Stimulated activated effector memory CD8-positive, alpha-beta T cell treated with anti-CD3 and anti-CD28 coated beads, Interleukin-12 subunit alpha, Interleukin-12 subunit beta, amount 100 ng/mL, for 72 hours (primary cell): ENCODE data around the gene ZSWIM9.
"Not testable (repeated sequence)": the region's sequence is repeated elsewhere in the genome, so short reads cannot be mapped to it uniquely, and the experiment has no call there.

Experiments
- ATAC-seq: fragments of 150-1000 bp; cut with Tn5 transposase; 2 replicates; pipeline ENCODE4 v1.10.0; 2021
- DNase-seq, 2 donors: peaks; one replicate each; pipeline ENCODE4 v3.0.0; 2021 to 2022; ENCODE audit warnings: low spot score in 2 of 2
- H3K27ac Mint-ChIP-seq: one replicate; pipeline ENCODE4 v1.8.0; 2022; ENCODE audit warnings: mild to moderate bottlenecking, mixed read lengths
- H3K36me3 Mint-ChIP-seq: one replicate; pipeline ENCODE4 v1.8.0; 2022; ENCODE audit warnings: mild to moderate bottlenecking, mixed read lengths
- H3K4me1 Mint-ChIP-seq: one replicate; pipeline ENCODE4 v1.8.0; 2022; ENCODE audit warnings: mixed read lengths
- H3K4me3 Mint-ChIP-seq: one replicate; pipeline ENCODE4 v1.8.0; 2022; ENCODE audit warnings: mild to moderate bottlenecking, mixed read lengths
- H3K9me3 Mint-ChIP-seq: one replicate; pipeline ENCODE4 v1.8.0; 2022; ENCODE audit warnings: mixed read lengths

ZSWIM9 gene

GRCh38 chr19:48192750-48193149 is 22.3 kb downstream of the ZSWIM9 start:
- peaks cover 30% of the 10 kb centered on the region for H3K36me3 Mint-ChIP-seq
- ATAC-seq, result no peak

DNA sequence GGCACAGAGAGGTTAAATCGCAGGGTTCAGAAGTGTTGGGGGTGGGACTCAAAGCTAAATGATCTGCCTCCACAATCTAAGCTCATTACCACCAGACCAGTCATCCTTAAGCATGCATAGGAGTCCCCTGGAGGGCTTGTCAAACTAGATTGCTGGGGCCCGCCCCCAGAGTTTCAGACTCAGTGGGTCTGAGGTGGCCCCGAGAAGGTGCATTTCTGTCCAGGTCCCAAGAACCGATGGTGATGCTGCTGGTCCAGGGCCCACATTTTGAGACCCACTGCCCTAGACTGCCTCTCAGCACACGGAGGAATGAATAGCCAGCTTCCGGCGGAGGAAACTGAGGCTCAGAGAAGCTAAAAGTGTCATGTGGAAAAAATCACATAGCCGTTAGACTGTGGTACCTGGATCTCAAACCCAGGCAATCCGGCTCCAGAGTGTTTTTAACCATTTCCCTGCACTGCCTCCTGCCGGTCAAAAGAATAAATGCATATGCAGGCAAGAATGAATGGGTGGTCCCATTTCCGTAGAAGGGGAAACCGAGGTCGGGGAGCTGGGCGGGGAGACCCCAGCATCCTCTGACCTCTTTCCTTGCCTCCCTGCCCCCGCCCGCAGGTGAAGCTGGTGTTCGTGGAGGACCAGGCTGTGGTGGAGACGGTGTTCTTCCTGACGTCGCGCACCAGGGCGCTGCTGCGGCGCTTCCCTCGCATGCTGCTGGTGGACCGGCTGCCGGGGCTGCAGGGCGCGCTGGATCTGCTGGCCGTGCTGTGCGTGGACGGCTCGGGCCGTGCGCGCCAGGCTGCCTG is 23.8 kb downstream of the ZSWIM9 start:
- Mint-ChIP-seq H3K36me3 (peaks cover 17% of the 10 kb centered on the region), H3K4me1 (peaks cover 18% of the 10 kb centered on the region), H3K27ac (no peak overlapping the region), H3K9me3 (no peaks in the 10 kb centered on the region), H3K4me3 (no peak overlapping the region)
- DNase-seq (no peak), ATAC-seq (no peak)

More at GRCh38 chr19:48192750-48193149, 22.3 kb downstream of the ZSWIM9 start:
- DNase-seq, result no peak
- no peak overlapping the region for H3K27ac Mint-ChIP-seq
- no peak overlapping the region for H3K4me3 Mint-ChIP-seq
- H3K9me3 Mint-ChIP-seq, result no peaks in the 10 kb centered on the region
- H3K4me1 Mint-ChIP-seq, result peaks cover 18% of the 10 kb centered on the region

- peaks cover 14% of the 10 kb centered on the region for H3K36me3 Mint-ChIP-seq
- no peaks in the 10 kb centered on the region for H3K9me3 Mint-ChIP-seq
- ATAC-seq, result no peak
- no peak overlapping the region for H3K4me3 Mint-ChIP-seq
- peaks cover 18% of the 10 kb centered on the region for H3K4me1 Mint-ChIP-seq
- H3K27ac Mint-ChIP-seq, result peak overlapping the region; percentile 32
- DNase-seq, result no peak
These were observed 24.7 kb downstream of the ZSWIM9 start for GRCh38 chr19:48194844-48195830.

DNA sequence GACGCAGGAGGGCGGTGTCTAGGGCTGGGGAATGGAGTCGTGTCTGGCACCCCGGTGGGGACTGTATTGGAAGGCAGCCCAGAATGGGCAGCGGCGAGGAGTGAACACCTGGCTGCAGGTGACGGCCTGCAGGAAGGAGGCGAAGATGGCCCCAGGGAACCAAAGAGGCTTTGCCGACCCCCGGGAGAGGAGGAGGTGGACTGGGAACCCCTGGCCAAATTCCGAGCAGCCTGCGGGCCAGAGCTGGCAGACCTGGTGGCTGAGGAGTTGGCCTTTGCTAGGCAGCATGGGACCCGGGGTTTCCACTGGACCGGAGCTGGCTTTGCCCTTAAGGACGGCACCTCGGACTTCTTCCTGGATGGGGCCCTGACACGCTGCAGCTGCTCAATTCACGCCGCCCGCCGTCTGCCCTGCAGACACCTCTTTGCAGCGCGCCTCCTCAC is 25.9 kb downstream of the ZSWIM9 start:
- Mint-ChIP-seq H3K36me3 (peaks cover 8% of the 10 kb centered on the region), H3K9me3 (no peaks in the 10 kb centered on the region), H3K27ac (peak overlapping the region; percentile 46), H3K4me1 (peaks cover 18% of the 10 kb centered on the region), H3K4me3 (no peak overlapping the region)
- no peak for DNase-seq
- ATAC-seq, result no peak

DNA sequence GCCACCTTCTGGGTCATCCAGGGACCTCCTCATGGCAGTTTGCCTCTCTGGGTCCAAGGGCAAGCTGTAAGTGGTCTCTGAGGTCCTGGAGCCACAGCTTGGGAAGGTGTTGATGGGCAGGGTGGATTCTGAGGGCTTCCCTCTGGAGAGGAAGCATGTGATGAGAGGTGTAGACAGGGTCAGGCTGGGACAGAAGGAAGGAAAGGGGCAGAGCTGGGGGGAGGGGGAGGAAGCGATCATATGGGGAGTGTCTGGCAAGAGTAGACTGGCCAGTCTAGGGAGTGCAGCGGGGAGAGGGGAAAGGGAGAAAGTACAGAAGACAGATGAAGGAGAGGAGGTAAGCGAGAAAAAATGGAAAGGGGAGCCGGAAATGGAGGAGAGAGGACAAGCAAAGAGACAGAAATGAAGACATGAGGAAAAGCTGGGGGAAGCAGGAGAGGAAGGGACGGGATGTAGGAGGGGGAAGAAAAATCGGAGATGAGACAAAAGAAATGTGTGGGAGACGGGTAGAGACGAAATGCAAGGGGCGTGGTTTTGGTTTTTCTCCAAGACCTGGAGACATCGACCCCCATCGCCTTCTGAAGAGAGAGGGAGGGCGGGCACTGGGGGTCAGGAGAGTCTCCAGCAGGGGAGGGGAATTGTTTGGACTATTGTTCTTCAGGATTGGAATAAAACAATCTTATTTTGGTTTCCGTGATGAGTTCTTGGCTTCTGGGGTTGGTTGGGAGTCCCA is 26.6 kb downstream of the ZSWIM9 start:
- DNase-seq, result no peak
- Mint-ChIP-seq H3K4me3 (no peak overlapping the region), H3K4me1 (peaks cover 18% of the 10 kb centered on the region), H3K9me3 (no peaks in the 10 kb centered on the region), H3K27ac (peak overlapping the region; percentile 46), H3K36me3 (peaks cover 7% of the 10 kb centered on the region)
- ATAC-seq, result no peak

DNA sequence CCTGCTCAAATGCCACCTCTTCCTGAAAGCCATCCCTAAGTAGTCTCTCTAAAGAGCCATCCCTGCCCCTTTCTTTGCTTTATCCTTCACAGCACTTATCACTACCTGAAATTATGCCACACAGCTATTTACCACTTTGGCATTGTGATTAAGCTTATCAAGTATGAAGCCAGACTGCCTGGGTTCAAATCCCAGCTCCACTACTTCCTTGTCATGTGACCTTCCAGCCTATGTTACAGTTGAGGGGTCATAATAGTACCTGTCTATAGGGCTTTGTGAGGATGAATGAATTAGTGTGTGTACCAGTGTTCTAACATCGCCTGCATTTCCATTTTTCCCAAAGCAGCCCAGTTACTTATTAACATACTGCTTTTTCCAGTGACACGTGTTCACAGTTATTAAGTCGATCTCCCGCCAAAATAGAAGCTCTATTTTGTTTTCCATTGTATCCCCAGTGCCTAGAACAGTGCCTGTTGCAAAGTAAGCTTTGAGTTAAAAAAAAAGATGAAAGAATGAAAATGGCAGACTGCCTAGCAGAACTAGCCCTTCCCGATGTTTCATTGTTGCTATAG is 32.8 kb downstream of the ZSWIM9 start:
- no peak for DNase-seq
- Mint-ChIP-seq H3K4me1 (peaks cover 16% of the 10 kb centered on the region), H3K36me3 (peaks cover 9% of the 10 kb centered on the region), H3K4me3 (no peak overlapping the region), H3K27ac (no peak overlapping the region), H3K9me3 (no peaks in the 10 kb centered on the region)
- ATAC-seq, result no peak

- ATAC-seq, result peak; percentile 100
- peaks cover 16% of the 10 kb centered on the region for H3K36me3 Mint-ChIP-seq
These were observed 33.5 kb downstream of the ZSWIM9 start for GRCh38 chr19:48203794-48204628.

GRCh38 chr19:48206397-48207093 is 36.1 kb downstream of the ZSWIM9 start:
- DNase-seq, result no peak
- Mint-ChIP-seq H3K36me3 (peaks cover 41% of the 10 kb centered on the region), H3K4me1 (peaks cover 26% of the 10 kb centered on the region), H3K27ac (no peak overlapping the region), H3K4me3 (no peak overlapping the region), H3K9me3 (no peaks in the 10 kb centered on the region)
- ATAC-seq, result no peak

More at GRCh38 chr19:48203794-48204628, 33.5 kb downstream of the ZSWIM9 start:
- Mint-ChIP-seq H3K27ac (no peak overlapping the region), H3K4me3 (no peak overlapping the region), H3K9me3 (no peaks in the 10 kb centered on the region), H3K4me1 (peaks cover 16% of the 10 kb centered on the region)
- DNase-seq, result peak; percentile 80 to 96

DNA sequence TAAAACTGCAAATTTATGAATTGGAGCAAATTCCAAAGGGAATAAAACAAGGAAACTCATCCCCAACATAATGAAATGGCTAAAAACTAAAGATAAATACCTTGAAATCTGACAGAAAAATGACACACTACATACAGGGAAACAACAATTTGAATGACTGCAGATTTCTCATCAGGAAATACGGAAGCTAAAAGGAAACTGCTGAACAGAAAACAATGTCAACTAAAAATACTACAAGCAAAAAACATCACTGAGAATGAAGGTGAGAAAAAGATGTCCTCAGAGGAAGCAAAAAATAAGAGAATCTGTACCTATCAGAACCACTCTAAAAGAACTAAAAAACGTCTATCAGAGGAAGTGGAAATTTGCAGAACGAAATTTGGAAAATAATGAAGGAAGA is 39.5 kb downstream of the ZSWIM9 start:
- Mint-ChIP-seq H3K36me3 (peaks cover 71% of the 10 kb centered on the region), H3K4me3 (no peak overlapping the region), H3K27ac (peak overlapping the region; percentile 77), H3K9me3 (no peaks in the 10 kb centered on the region), H3K4me1 (peaks cover 34% of the 10 kb centered on the region)
- ATAC-seq (no peak), DNase-seq (no peak)

- ATAC-seq (no peak), DNase-seq (no peak)
- Mint-ChIP-seq H3K27ac (peak overlapping the region; percentile 21), H3K9me3 (no peaks in the 10 kb centered on the region), H3K4me3 (no peak overlapping the region), H3K4me1 (peaks cover 23% of the 10 kb centered on the region), H3K36me3 (peaks cover 95% of the 10 kb centered on the region)
These were observed 43.5 kb downstream of the ZSWIM9 start for GRCh38 chr19:48213959-48214358.

DNA sequence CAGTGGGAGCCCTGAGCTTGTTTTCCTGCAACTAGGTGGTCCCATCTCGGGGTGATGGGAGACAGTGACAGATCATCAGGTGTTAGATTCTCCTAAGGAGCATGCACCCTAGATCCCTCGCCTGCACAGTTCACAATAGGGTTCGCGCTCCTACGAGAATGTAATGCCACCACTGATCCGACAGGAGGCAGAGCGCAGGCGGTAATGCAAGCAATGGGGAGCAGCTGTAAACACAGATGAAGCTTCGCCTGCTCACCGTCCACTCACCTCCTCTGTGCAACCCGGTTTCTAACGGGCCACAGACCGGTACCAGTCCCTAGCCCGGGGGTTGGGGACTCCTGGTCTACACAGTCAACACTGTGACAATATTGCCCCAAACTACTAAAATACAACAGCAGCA is 46.5 kb downstream of the ZSWIM9 start:
- ATAC-seq, result no peak
- peaks cover 14% of the 10 kb centered on the region for H3K4me1 Mint-ChIP-seq
- H3K4me3 Mint-ChIP-seq, result no peak overlapping the region
- DNase-seq, result no peak
- no peak overlapping the region for H3K27ac Mint-ChIP-seq
- no peaks in the 10 kb centered on the region for H3K9me3 Mint-ChIP-seq
- H3K36me3 Mint-ChIP-seq, result peaks cover 95% of the 10 kb centered on the region

DNA sequence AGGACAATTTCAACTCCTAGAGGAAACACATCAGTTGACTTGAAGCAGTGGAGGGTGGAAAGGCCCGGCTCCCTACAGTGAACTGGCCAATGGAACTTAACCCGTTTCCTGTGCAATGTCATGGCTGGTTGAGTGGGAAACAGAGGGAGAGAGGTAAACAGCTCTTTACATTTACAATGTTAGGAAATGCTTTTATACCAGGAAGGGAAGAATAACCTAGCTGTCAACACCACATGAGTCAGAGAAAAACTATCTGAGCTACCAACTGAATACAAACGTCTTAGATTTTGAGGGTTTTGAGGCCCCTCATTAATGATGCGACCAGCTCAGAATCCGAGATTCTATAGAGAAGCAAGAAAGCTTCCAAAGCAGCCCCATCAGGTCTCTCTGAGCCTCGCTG is 48.5 kb downstream of the ZSWIM9 start:
- Mint-ChIP-seq H3K4me1 (peaks cover 8% of the 10 kb centered on the region), H3K27ac (peak overlapping the region; percentile 46), H3K9me3 (no peaks in the 10 kb centered on the region), H3K36me3 (peaks cover 100% of the 10 kb centered on the region), H3K4me3 (no peak overlapping the region)
- DNase-seq (no peak), ATAC-seq (no peak)

DNA sequence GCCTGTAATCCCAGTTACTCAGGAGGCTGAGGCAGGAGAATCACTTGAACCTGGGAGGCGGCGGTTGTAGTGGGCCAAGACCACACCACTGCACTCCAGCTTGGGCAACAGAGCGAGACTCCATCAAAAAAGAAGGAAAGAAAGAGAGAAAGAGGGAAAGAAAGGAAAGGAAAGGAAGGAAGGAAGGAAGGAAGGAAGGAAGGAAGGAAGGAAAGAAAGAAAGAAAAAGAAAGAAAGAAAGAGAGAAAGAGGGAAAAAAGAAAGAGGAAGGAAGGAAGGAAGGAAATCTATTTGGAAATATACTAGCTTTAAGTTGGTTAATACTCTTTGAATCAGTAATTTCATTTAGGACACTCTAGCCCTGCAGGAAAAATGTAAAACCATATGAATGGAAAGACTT is 50.3 kb downstream of the ZSWIM9 start:
- Mint-ChIP-seq H3K36me3 (peaks cover 100% of the 10 kb centered on the region), H3K27ac (peak overlapping the region; percentile 46)
- not testable (repeated sequence) for H3K4me1 Mint-ChIP-seq, H3K9me3 Mint-ChIP-seq, ATAC-seq, DNase-seq, H3K4me3 Mint-ChIP-seq
